HG03520 (cell line): ENCODE measurements around the gene PTPRJ.
"Not testable (repeated sequence)": the region's sequence is repeated elsewhere in the genome, so short reads cannot be mapped to it uniquely, and the experiment has no call there.

ENCODE experiments used
- ATAC-seq: cut with Tn5 transposase; IDR thresholded peaks from one replicate; pipeline ENCODE4 v1.9.1; 2021; ENCODE audit warnings: mild to moderate bottlenecking, moderate library complexity; ENCODE audit not compliant: unreplicated experiment

PTPRJ gene

DNA sequence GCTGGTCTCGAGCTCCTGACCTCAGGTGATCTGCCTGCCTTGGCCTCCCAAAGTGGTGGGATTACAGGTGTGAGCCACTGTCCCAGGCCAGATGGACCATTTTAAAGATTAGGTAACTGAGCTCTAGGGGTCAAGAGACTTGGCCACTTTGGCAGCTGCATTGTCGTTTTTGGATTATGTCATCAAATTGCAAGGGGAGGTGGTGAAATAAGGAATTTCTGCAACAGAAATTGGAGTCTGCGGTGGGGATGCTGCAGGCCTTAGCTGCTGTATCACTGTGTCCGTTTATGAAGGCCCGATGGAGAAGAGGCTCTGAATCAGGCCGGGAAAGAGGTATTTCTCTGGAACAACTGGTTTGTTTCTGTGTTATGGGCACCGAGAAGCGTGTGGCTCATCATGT lies 34.6 kb downstream of the PTPRJ start:
- no peak for ATAC-seq

GRCh38 chr11:48017105-48017830 lies 36.9 kb downstream of the PTPRJ start:
- no peak for ATAC-seq

DNA sequence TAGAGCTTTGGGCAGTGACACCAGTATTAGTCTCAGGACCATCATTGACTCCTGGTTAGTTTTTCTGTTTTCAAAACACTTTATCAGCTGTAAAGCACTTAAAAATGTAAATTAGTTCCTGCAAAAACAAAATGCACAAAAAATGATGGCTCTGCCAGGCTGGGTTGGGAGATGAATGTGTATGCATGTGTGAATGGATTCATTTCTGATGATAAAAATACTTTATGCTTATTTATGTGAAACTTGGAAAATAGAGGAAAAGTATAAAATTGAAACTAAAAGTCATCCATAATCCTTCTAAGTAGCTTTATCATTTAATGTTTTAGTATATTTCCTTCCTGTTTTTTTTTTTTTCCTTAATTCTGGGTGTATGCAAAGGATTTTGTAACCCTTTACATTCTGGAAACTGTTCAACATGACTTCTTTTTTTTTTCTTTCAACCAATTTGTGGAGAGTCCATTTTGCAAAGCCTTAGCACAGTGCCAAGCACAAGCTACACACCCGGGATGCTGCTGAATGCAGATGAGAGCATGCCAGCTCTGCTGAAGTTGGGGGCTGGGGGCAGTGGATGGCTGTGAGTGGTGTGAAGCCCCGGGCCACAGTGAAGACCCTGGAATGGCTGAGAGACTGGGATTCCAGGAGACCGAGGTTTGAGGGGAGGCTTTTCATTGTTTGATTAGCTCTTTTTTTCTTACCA lies 37.6 kb downstream of the PTPRJ start:
- ATAC-seq, result no peak

DNA sequence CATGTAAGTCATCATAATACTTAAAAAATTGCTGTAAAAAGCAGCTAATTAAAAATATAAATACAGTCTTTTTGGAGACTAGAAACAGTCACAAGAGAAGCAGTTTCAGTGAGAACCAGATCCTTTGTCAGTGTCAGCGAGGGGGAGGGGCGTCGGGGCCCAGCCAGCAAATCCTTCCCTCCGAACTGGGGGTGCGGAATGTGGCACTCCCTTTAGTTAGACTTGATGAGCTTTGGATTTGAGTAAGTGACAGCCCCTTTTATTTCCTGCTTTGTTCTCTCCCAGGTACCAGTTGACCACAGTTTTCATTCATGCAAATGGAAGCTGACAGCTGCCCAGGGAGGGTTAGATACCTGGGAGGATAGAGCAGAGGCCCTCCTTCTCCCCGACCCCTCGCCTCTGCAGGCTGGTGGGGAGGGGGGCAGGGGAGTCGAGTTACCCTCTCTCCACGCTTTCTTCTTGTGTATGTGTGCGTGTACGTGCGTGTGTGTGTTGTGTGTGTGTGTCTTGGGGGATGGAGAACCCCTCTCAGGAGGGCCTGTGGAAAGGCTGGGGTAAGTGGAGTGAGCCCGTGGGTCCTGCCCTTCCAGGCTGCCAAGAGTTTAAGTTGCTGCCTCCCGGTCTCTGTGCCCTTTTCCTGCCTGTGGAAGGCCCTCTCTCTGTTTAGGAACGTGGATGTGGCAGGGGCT lies 38.3 kb downstream of the PTPRJ start:
- no peak for ATAC-seq

DNA sequence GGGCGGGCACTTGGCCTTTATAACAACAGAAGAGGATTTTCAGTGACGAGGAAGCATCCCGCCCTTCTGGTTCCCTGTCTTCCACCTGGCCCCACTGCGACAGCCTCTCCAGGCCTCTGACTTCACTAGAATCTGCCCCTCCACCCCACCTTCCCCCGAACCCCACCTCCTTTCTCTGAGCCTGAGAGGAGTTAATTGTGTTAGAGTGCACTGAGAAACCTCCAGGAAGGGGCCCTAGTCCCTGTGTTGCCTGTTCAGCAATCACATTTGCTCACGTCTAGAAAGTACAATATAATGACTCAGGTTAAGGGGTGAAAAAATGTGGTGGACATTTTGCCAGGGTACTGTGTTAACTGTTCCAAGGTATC lies 38.8 kb downstream of the PTPRJ start:
- ATAC-seq, result no peak

- no peak for ATAC-seq
These were observed 39.2 kb downstream of the PTPRJ start for GRCh38 chr11:48019595-48019994.

DNA sequence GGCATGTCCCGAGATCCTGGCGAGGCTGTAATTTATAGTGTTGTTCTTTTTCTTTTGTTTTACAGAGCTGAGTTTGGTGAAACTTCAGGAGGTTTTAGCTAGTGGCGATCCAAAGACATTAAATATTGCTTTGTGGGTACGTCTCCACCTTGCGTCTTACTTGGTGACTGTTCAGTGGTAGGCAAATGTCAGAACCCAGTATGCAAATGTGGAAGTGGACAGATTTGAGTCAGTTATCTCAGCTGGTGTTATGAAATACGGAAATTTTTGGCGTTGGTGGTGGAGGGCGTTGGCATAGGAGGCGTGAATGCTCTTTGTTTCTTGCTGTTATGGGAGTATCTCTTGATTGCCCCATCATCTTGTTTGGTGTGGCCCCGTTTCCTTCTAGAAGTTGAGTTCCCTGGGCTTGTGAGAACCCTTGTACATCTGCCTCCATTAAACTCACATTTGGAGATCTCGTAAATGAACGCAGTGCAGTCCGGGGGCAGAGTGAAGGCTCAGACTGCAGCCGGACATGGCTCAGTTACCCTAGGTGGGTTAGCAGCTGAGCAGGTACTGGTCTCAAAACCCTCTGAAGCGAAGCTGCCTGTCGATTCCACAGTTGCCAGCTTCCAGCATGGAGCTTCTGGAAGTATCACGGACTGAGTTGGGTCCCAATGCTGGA lies 39.9 kb downstream of the PTPRJ start:
- peak; percentile 45 for ATAC-seq

DNA sequence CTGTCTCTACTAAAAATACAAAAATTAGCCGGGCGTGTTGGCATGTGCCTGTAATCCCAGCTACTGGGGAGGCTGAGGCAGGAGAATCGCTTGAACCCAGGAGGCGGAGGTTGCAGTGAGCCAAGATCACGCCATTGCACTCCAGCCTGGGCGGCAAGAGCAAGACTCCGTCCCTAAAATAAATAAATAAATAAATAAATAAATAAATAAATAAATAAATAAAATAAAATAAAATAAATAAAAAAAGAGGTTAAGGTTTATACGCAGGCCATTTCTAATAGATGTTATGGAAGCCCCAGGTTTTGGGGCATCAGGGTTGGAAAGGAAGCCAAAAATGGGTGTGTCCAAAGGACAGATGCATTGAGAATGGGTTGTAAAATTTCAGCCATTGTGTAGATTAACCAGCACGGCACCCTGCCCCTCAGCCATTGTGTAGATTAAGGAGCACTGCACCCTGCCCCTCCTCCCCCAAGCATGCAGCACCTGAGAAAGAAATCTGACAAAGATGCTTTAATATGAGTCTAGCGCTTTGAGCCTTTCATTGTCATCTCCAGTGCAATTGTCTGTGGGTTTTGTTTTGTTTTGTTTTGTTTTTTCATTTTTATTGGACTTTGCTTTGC lies 41.0 kb downstream of the PTPRJ start:
- ATAC-seq, result not testable (repeated sequence)

DNA sequence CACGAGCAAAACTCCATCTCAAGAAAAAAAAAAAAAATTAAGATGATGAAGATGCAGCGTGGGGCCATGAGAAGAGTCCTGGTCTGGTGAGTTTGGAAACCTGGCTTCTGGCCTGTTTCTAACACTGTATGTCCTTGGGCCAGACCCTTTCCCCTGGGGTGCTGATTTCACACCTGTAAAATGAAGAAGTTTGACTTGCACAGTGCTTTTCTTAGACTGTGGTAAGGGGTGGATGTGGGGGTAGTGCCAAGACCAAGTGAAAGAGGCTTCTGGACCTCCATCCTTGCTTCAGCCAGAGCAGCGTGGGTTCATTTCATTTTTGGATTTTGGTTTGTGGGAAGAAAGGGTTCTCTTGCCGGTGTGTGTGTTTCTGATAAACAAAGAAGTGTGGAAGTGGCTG lies 42.1 kb downstream of the PTPRJ start:
- ATAC-seq, result no peak

DNA sequence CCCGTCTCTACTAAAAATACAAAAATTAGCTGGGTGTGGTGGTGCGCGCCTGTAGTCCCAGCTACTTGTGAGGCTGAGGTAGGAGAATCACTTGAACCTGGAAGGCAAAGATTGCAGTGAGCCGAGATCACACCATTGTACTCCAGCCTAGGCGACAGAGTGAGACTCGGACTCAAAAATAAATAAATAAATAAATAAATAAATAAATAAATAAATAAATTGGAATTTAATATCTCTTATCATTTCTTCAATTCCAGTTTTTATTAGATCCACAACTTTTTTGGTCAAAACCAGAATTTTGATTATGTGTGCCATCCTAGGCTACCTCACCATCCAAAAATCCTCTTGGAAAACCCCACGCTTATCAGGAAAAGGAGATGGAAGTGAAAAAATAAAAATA lies 43.2 kb downstream of the PTPRJ start:
- not testable (repeated sequence) for ATAC-seq

GRCh38 chr11:48024635-48025071 lies 44.3 kb downstream of the PTPRJ start:
- no peak for ATAC-seq

- no peak for ATAC-seq
These were observed 45.1 kb downstream of the PTPRJ start for GRCh38 chr11:48025293-48025983.

GRCh38 chr11:48025984-48026340 lies 45.6 kb downstream of the PTPRJ start:
- no peak for ATAC-seq

- no peak for ATAC-seq
These were observed 48.7 kb downstream of the PTPRJ start for GRCh38 chr11:48028914-48029680.

DNA sequence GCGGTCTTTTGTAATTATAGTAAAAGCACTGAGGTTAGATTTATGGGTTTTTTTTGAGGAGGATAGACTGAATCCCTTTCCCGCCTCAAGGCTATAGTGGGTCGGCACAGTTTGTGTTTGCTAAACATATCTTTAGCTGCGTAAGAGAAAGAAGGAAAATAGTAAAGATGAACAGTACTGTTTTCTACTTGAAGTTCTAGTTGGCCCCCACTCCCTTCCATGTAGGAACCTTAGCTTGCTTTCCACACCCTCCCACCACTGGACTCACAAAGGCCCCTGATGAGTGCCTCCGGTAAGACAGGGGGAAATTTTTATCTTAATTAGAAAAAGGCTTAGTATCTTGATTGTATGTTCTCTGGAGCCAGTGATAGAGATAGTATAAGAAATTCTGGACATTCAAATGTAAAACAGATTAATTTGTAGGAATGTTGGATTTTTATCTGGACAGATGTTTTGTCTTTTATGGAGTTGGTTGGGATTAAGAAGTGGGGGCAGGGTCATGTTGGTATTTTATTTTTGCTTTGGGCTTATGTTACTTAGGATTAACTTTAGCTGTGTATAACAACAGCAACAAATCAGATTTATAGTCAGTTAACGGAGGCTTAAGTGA lies 49.4 kb downstream of the PTPRJ start:
- ATAC-seq, result no peak

- ATAC-seq, result no peak
These were observed 51.2 kb downstream of the PTPRJ start for GRCh38 chr11:48031602-48032001.

GRCh38 chr11:48032721-48033120 lies 52.4 kb downstream of the PTPRJ start:
- no peak for ATAC-seq

DNA sequence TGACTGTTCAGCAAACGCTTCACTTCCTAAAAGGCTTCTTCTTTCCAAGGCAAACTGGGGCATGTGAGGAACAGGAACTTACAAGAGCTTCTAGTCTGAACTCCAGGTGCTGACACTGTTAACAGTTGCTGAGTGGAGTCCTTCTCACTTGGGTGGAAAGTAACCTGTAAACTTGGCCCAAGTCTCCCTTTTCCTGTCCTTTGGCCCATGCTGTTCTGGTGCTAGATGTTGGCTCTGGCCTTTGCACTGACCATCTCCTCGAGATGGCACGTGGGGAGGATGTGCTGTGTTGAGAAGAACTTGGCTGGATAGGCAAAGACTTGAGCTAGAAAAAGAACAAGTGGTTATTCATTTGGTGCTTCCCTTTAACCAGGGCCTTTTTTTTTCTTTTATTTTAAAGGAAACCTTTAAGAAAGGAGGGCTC lies 53.6 kb downstream of the PTPRJ start:
- no peak for ATAC-seq
